Measurements from ENCODE around the gene PLCB1.

The PLCB1 gene

GRCh38 chr20:8796088-8796660 lies 664.1 kb downstream of the PLCB1 start:
- Histone ChIP-seq H3K36me3 (no peaks in the 10 kb centered on the region), H3K27me3 (no peaks in the 10 kb centered on the region), H3K4me3 (ENCODE audit: low read depth in 1 of 2, low read length in 1 of 2) (no peak overlapping the region), H3K9me3 (no peaks in the 10 kb centered on the region), H3K4me1 (ENCODE audit: control insufficient read depth in 1 of 2, insufficient read depth in 1 of 2, low read depth in 1 of 2, low read length in 1 of 2) (no peaks in the 10 kb centered on the region), H3K27ac (no peak overlapping the region)
- no peak for TF ChIP-seq CTCF (IDR thresholded peaks at IDR 0.05)

- no peaks in the 10 kb centered on the region for H3K9me3 ChIP-seq
- no peaks in the 10 kb centered on the region for H3K4me1 ChIP-seq (ENCODE audit: control insufficient read depth in 1 of 2, insufficient read depth in 1 of 2, low read depth in 1 of 2, low read length in 1 of 2)
- no peaks in the 10 kb centered on the region for H3K27me3 ChIP-seq
- H3K4me3 ChIP-seq (ENCODE audit: low read depth in 1 of 2, low read length in 1 of 2), result no peak overlapping the region
- H3K36me3 ChIP-seq, result no peaks in the 10 kb centered on the region
- H3K27ac ChIP-seq, result no peak overlapping the region
- no peak for TF ChIP-seq CTCF (IDR thresholded peaks at IDR 0.05)
These were observed 666.4 kb downstream of the PLCB1 start for GRCh38 chr20:8798505-8798904.

- Histone ChIP-seq H3K4me3 (ENCODE audit: low read depth in 1 of 2, low read length in 1 of 2) (no peak overlapping the region), H3K9me3 (no peaks in the 10 kb centered on the region), H3K36me3 (no peaks in the 10 kb centered on the region), H3K27ac (no peak overlapping the region), H3K4me1 (ENCODE audit: control insufficient read depth in 1 of 2, insufficient read depth in 1 of 2, low read depth in 1 of 2, low read length in 1 of 2) (no peaks in the 10 kb centered on the region), H3K27me3 (no peaks in the 10 kb centered on the region)
- TF ChIP-seq CTCF (IDR thresholded peaks at IDR 0.05), result no peak
These were observed 668.0 kb downstream of the PLCB1 start for GRCh38 chr20:8800089-8800488.

GRCh38 chr20:8801686-8802085 lies 669.6 kb downstream of the PLCB1 start:
- Histone ChIP-seq H3K36me3 (no peaks in the 10 kb centered on the region), H3K27ac (no peak overlapping the region), H3K27me3 (no peaks in the 10 kb centered on the region), H3K4me1 (ENCODE audit: control insufficient read depth in 1 of 2, insufficient read depth in 1 of 2, low read depth in 1 of 2, low read length in 1 of 2) (no peaks in the 10 kb centered on the region), H3K4me3 (ENCODE audit: low read depth in 1 of 2, low read length in 1 of 2) (no peak overlapping the region), H3K9me3 (no peaks in the 10 kb centered on the region)
- TF ChIP-seq CTCF (IDR thresholded peaks at IDR 0.05), result no peak

- H3K27me3 ChIP-seq, result no peaks in the 10 kb centered on the region
These were observed 671.0 kb downstream of the PLCB1 start for GRCh38 chr20:8803065-8803464.

More at GRCh38 chr20:8803065-8803464, 671.0 kb downstream of the PLCB1 start:
- TF ChIP-seq CTCF (IDR thresholded peaks at IDR 0.05), result no peak
- Histone ChIP-seq H3K36me3 (no peaks in the 10 kb centered on the region), H3K4me1 (ENCODE audit: control insufficient read depth in 1 of 2, insufficient read depth in 1 of 2, low read depth in 1 of 2, low read length in 1 of 2) (no peaks in the 10 kb centered on the region), H3K9me3 (no peaks in the 10 kb centered on the region), H3K4me3 (ENCODE audit: low read depth in 1 of 2, low read length in 1 of 2) (no peak overlapping the region), H3K27ac (no peak overlapping the region)

All from neutrophil (primary cell).